ENCODE measurements around the gene LYSET. TPM values are rescaled to one million over a fixed set of nuclear protein-coding genes. Genes with fewer than 3 reads are reported as not detected.

Gene LYSET
- total and polyA plus RNA-seq, 9 of the 15 experiments (the other 6 are each of a cell fraction or from before 2014, with no cell fraction given) = 7.6 to 36.6 (median 15.9) TPM

DNA sequence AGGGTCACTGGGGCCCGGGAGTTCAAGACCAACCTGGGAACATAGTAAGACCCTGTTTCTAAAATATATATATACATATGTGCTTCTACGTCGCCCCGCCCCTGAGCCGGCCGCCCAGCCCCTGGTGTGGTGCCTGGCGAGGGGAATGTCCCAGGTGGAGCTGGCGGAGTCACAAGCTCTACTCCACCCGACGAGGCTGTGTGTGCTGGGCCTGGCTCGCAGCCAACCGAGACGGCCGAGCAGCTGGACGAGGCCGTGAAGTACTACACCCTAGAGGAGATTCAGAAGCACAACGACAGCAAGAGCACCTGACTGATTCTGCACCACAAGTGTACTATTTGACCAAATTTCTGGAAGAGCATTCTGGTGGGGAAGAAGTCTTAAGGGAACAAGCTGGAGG is 47.3 kb upstream of the LYSET start:
- Histone ChIP-seq H3K36me3 (ENCODE audit: control insufficient read depth, insufficient read depth, low read length) (no peaks in the 10 kb centered on the region), H3K9ac (ENCODE audit: insufficient read depth in 1 of 2, low read depth in 2 of 2, low read length in 2 of 2) (no peak overlapping the region; a peak in 1 of 4 replicates), H3K4me1 (replicated peaks in 1 of 2; ENCODE audit: control insufficient read depth in 2 of 2, insufficient read depth in 2 of 2, low read length in 2 of 2) (peaks cover 3 to 7% of the 10 kb centered on the region in 2 experiments; a peak in 3 of 5 replicates), H3K4me3 (no peak overlapping the region), H3K9me1 (ENCODE audit: control insufficient read depth, insufficient read depth, low read length) (no peaks in the 10 kb centered on the region), H2AFZ (ENCODE audit: low read depth, low read length) (no peak overlapping the region), H3K4me2 (ENCODE audit: insufficient read depth, low read length) (peak overlapping the region; percentile 24; the same call in 1 of the 2 replicates), H3K79me2 (ENCODE audit: control insufficient read depth, insufficient read depth, low read length) (no peaks in the 10 kb centered on the region), H3K27me3 (ENCODE audit: control insufficient read depth in 2 of 2, insufficient read depth in 2 of 2, low read length in 2 of 2) (peaks cover 0 to 1% of the 10 kb centered on the region in 2 experiments; a peak in 1 of 5 replicates), H4K20me1 (replicated peaks; ENCODE audit: control insufficient read depth, insufficient read depth, low read length) (no peaks in the 10 kb centered on the region), H3K9me3 (replicated peaks; ENCODE audit: control insufficient read depth, insufficient read depth, low read depth, low read length) (no peaks in the 10 kb centered on the region), H3K27ac (ENCODE audit: extremely low read depth, low read depth, low read length) (no peak overlapping the region)
- ATAC-seq = peak; percentile 94
- in situ Hi-C loops (cut with MboI) = no loop called here
- BruUV-seq (replicated peaks) = no TSS peak
- intact Hi-C loops (cut with micrococcal nuclease) = no loop called here
- peak; percentile 51 for FAIRE-seq
- CTCF ChIA-PET (ENCODE audit: low intra/inter-chr PET ratio) = interaction anchor here (0.5 to 3.9 kb wide), 3 partner anchors 25 to 186 kb away, joined by 7 to 22 read pairs (median 18); no protein-coding TSS in a partner anchor
- peak; percentile 38 to 66 (median 46) for DNase-seq (ENCODE audit: extremely low read depth in 1 of 4, low spot score in 3 of 4)
- POLR2A ChIA-PET = interaction anchor here (1.4 kb wide), 1 partner anchor 25 kb away, joined by 3 read pairs; no protein-coding TSS in a partner anchor
- 2% methylated on average over 10 of the region's 17 CpGs for WGBS (ENCODE audit: insufficient coverage, low coverage, missing lambda C conversion rate)
- TF ChIP-seq FOXA1 (IDR thresholded peaks at IDR 0.05; ENCODE audit: borderline replicate concordance) = no peak
- no peak for TF ChIP-seq ZBTB8A (IDR thresholded peaks at IDR 0.05; ENCODE audit: partially characterized antibody)
- TF ChIP-seq ZFP1 (CRISPR knock-in tag; IDR thresholded peaks at IDR 0.05) = no peak
- no peak for TF ChIP-seq STAT5A (IDR thresholded peaks at IDR 0.05; ENCODE audit: borderline replicate concordance, low read length)
- no peak for TF ChIP-seq NR1H2 (CRISPR knock-in tag; IDR thresholded peaks at IDR 0.05)
- no peak for TF ChIP-seq RBM14 (IDR thresholded peaks at IDR 0.05; ENCODE audit: borderline replicate concordance, insufficient read depth, low read depth, low read length)
- TF ChIP-seq RFX5 (IDR thresholded peaks at IDR 0.05; ENCODE audit: low read depth, low read length) = no peak
- TF ChIP-seq CBX1 (IDR thresholded peaks at IDR 0.05; ENCODE audit: low read depth) = no peak
- no peak for TF ChIP-seq NFE2L1 (tag; IDR thresholded peaks at IDR 0.05; ENCODE audit: borderline replicate concordance, low read depth)
- TF ChIP-seq MXI1 (IDR thresholded peaks at IDR 0.05; ENCODE audit: low read depth, low read length) = no peak
- no peak for TF ChIP-seq NFXL1 (CRISPR knock-in tag; IDR thresholded peaks at IDR 0.05)
- TF ChIP-seq TAF9B (IDR thresholded peaks at IDR 0.05; ENCODE audit: partially characterized antibody) = no peak
- no peak for TF ChIP-seq RFX1 (IDR thresholded peaks at IDR 0.05)
- TF ChIP-seq, protein P1, sequence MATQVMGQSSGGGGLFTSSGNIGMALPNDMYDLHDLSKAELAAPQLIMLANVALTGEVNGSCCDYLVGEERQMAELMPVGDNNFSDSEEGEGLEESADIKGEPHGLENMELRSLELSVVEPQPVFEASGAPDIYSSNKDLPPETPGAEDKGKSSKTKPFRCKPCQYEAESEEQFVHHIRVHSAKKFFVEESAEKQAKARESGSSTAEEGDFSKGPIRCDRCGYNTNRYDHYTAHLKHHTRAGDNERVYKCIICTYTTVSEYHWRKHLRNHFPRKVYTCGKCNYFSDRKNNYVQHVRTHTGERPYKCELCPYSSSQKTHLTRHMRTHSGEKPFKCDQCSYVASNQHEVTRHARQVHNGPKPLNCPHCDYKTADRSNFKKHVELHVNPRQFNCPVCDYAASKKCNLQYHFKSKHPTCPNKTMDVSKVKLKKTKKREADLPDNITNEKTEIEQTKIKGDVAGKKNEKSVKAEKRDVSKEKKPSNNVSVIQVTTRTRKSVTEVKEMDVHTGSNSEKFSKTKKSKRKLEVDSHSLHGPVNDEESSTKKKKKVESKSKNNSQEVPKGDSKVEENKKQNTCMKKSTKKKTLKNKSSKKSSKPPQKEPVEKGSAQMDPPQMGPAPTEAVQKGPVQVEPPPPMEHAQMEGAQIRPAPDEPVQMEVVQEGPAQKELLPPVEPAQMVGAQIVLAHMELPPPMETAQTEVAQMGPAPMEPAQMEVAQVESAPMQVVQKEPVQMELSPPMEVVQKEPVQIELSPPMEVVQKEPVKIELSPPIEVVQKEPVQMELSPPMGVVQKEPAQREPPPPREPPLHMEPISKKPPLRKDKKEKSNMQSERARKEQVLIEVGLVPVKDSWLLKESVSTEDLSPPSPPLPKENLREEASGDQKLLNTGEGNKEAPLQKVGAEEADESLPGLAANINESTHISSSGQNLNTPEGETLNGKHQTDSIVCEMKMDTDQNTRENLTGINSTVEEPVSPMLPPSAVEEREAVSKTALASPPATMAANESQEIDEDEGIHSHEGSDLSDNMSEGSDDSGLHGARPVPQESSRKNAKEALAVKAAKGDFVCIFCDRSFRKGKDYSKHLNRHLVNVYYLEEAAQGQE (IDR thresholded peaks at IDR 0.05; ENCODE audit: borderline replicate concordance) = peak; percentile 54; the same call in 1 of the 2 replicates
- TF ChIP-seq, protein P1 (CRISPR knock-in tag; IDR thresholded peaks at IDR 0.05; ENCODE audit: low read depth) = no peak
- TF ChIP-seq SMAD2 (IDR thresholded peaks at IDR 0.05; ENCODE audit: low read depth, low read length) = no peak
- no peak for TF ChIP-seq SETDB1 (IDR thresholded peaks at IDR 0.05; ENCODE audit: low read length)

Data from K562 (cell line).